NCI-H2029 treated with DMSO at 0.1 percent for 48 hours (cell line): ENCODE data around the gene SESN3.
"Not testable (repeated sequence)": the region's sequence is repeated elsewhere in the genome, so short reads cannot be mapped to it uniquely, and the experiment has no call there.

Experiments used
- DNase-seq: peaks from one replicate; lab custom pipeline; 2025; lab: John Stamatoyannopoulos, UW

Gene SESN3

GRCh38 chr11:95248666-95249467 is 17.9 kb upstream of the SESN3 start:
- no peak for DNase-seq

GRCh38 chr11:95247883-95248282 is 16.9 kb upstream of the SESN3 start:
- DNase-seq: no peak

GRCh38 chr11:95247127-95247684 is 16.2 kb upstream of the SESN3 start:
- DNase-seq: peak; percentile 23

- DNase-seq: no peak
Observed at GRCh38 chr11:95245581-95245980, 14.6 kb upstream of the SESN3 start.

- no peak for DNase-seq
Observed at GRCh38 chr11:95245038-95245437, 14.0 kb upstream of the SESN3 start.

GRCh38 chr11:95243673-95244072 is 12.7 kb upstream of the SESN3 start:
- no peak for DNase-seq

GRCh38 chr11:95242845-95243605 is 12.0 kb upstream of the SESN3 start:
- DNase-seq: no peak

GRCh38 chr11:95242091-95242844 is 11.3 kb upstream of the SESN3 start:
- no peak for DNase-seq

GRCh38 chr11:95241681-95242081 is 10.7 kb upstream of the SESN3 start:
- DNase-seq: no peak

- DNase-seq: no peak
Observed at GRCh38 chr11:95239871-95240649, 9.1 kb upstream of the SESN3 start.

GRCh38 chr11:95232666-95233065 is 1.7 kb upstream of the SESN3 start:
- no peak for DNase-seq

- DNase-seq: no peak
Observed at GRCh38 chr11:95231881-95232605, 1.0 kb upstream of the SESN3 start.

- DNase-seq: no peak
Observed at GRCh38 chr11:95230810-95231126, 234 bp downstream of the SESN3 start.

GRCh38 chr11:95229993-95230809 is 801 bp downstream of the SESN3 start:
- no peak for DNase-seq

GRCh38 chr11:95229199-95229992 is 1.6 kb downstream of the SESN3 start:
- peak; percentile 39 for DNase-seq

- DNase-seq: no peak
Observed at GRCh38 chr11:95228081-95228749, 2.8 kb downstream of the SESN3 start.

- not testable (repeated sequence) for DNase-seq
Observed at GRCh38 chr11:95227060-95227459, 3.9 kb downstream of the SESN3 start.

- no peak for DNase-seq
Observed at GRCh38 chr11:95222817-95223216, 8.2 kb downstream of the SESN3 start.

GRCh38 chr11:95219599-95219998 is 11.4 kb downstream of the SESN3 start:
- DNase-seq: no peak
